ENCODE results near the gene RBSN.

DNA sequence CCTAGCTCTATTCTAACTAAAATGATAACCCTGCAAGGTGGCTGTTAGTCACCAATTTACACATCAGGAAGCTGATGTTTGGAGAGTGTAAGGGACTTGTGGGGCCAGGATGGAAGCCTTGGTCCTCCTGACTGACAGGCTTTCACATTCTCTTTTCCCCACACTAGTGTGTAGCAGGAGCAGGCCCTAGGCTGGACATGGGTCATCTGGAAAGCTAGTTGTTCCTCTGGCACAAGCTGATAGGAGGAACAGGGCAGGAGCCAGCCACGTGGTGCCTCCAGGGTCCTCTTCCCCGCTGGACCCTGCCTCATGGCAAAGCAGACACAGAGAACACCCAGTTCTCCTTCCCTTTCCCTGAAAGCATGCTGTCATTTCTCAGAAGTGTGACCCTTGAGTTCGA lies 18.1 kb upstream of the RBSN start:
- TF ChIP-seq CTCF (IDR thresholded peaks at IDR 0.05; ENCODE audit: insufficient read depth, low read length), result no peak
- TF ChIP-seq GABPA (IDR thresholded peaks at IDR 0.05; ENCODE audit: low read depth), result no peak
- no peak for TF ChIP-seq REST (IDR thresholded peaks at IDR 0.05; ENCODE audit: insufficient replicate concordance, low read depth)
